GM12892 (cell line): ENCODE results near the gene NKD2.

ENCODE experiments used
- POLR2A ChIP-seq: IDR thresholded peaks from 2 replicates; pipeline ENCODE4 v1.6.1; 2011; ENCODE audit warnings: low read depth, low read length, control low read depth
- POLR2AphosphoS5 ChIP-seq: IDR thresholded peaks from 2 replicates; pipeline ENCODE4 v1.6.1; 2011; ENCODE audit warnings: low read depth, low read length, control low read depth
- TAF1 ChIP-seq: IDR thresholded peaks from 2 replicates; pipeline ENCODE4 v1.6.1; 2011; ENCODE audit warnings: low read depth, mild to moderate bottlenecking, control low read depth, low read length, borderline replicate concordance

GRCh38 chr5:1014781-1015221, 6.2 kb downstream of the NKD2 start:
- TF ChIP-seq POLR2A (no peak), POLR2AphosphoS5 (no peak), TAF1 (no peak)
